ENCODE data around the gene LPIN1. TPM values are rescaled to one million over a fixed set of nuclear protein-coding genes. Genes with fewer than 3 reads are reported as not detected.
A peak's percentile ranks its signal among the peaks of the same experiment; 100 is the strongest.

The LPIN1 gene
- total RNA-seq, 2 experiments from 2014 or later = 115 to 128 TPM

DNA sequence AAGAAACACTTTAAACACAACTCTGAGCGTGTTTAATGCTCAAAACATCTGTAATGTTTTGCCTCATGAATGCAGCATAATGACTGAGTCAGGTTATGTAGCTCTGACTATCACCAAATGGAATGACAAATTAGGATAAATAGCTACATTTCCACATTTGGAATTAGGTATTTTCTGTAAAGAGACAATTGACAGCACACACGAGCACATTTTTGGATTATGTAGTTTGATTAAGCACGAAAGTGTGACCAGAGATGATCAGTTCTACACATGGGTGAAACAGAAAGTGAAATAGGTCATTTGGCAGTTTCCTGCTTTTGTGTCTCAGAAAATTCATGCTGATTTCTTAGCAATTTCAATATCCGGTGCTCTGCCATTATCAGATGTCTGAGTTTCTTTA, 29.0 kb downstream of the LPIN1 start:
- ChIA-PET POLR2A (interaction anchor here (0.6 to 1.8 kb wide), 6 partner anchors 21 to 85 kb away, joined by 3 to 8 read pairs (median 4); partner anchors contain the start of gene LPIN1), CTCF (interaction anchor here (0.6 to 1.9 kb wide), 5 partner anchors 18 to 788 kb away, joined by 3 to 7 read pairs (median 5); no protein-coding TSS in a partner anchor)
- Histone ChIP-seq H3K4me3 (ENCODE audit: low read length) (peak overlapping the region; percentile 30), H3K9me3 (ENCODE audit: control insufficient read depth in 1 of 2, insufficient read depth in 1 of 2, low read length in 2 of 2) (no peaks in the 10 kb centered on the region), H3K27ac (ENCODE audit: low read depth in 1 of 2, low read length in 2 of 2) (peak overlapping the region; percentile 55 to 73), H3K4me1 (ENCODE audit: insufficient read depth, low read length) (peaks cover 41% of the 10 kb centered on the region), H3K27me3 (ENCODE audit: control insufficient read depth in 1 of 2, insufficient read depth in 2 of 2, low read length in 2 of 2) (no peaks in the 10 kb centered on the region), H3K36me3 (ENCODE audit: insufficient read depth, low read length) (peaks cover 56% of the 10 kb centered on the region)
- ATAC-seq (ENCODE audit: poor library complexity) (peak; percentile 69), DNase-seq (peak in 3 of 14 experiments; percentile 71 to 82 (median 71))
- TF ChIP-seq, protein P1, sequence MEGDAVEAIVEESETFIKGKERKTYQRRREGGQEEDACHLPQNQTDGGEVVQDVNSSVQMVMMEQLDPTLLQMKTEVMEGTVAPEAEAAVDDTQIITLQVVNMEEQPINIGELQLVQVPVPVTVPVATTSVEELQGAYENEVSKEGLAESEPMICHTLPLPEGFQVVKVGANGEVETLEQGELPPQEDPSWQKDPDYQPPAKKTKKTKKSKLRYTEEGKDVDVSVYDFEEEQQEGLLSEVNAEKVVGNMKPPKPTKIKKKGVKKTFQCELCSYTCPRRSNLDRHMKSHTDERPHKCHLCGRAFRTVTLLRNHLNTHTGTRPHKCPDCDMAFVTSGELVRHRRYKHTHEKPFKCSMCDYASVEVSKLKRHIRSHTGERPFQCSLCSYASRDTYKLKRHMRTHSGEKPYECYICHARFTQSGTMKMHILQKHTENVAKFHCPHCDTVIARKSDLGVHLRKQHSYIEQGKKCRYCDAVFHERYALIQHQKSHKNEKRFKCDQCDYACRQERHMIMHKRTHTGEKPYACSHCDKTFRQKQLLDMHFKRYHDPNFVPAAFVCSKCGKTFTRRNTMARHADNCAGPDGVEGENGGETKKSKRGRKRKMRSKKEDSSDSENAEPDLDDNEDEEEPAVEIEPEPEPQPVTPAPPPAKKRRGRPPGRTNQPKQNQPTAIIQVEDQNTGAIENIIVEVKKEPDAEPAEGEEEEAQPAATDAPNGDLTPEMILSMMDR (IDR thresholded peaks at IDR 0.05) = no peak
- Mint-ChIP-seq H3K4me3 (peak overlapping the region; percentile 62), H3K27me3 (no peaks in the 10 kb centered on the region), H3K36me3 (ENCODE audit: low read depth) (peaks cover 77% of the 10 kb centered on the region), H3K4me1 (ENCODE audit: low read depth) (peaks cover 49% of the 10 kb centered on the region), H3K9me3 (no peaks in the 10 kb centered on the region), H3K27ac (peak overlapping the region; percentile 93)
- intact Hi-C loops (cut with DNase I, micrococcal nuclease) = loop anchor here in 1 of 2 experiments (10.0 kb wide), 2 partner anchors 621 to 941 kb away; partner anchors contain the start of gene SLC66A3

DNA sequence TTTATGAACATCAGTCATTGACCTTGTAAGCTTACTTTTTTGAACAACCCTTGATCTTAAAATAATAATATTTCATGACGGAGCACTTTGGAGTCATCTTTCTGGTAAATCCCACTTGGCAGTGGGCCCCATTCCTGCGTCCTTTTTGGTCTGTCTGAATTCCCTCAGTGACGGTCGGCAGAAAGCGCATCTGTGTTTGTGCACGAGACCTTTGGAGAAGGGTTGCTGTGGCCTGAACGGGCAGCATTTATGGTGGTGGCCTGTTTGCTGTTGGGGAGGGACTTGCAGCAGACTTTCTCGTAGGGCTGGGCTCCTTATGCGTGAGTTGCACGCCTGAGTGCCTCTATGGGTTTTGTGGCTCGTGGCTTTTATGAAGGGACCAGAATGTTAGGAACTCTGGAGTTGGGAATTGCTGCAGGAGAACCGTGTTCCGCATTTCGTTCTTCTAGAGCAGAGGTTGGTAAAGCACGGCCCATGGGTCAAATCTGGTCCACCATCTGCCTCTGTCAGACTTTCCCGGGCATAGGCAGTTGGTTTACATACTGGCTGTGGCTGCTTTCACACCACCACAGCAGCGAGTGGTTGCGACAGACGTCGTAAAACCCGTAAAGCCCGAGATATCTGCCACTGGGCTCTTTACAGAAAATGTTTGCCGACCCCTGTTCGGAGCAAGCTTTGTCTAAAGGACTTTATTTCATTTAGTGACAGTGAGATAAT, 30.8 kb downstream of the LPIN1 start:
- H3K4me1 ChIP-seq (ENCODE audit: insufficient read depth, low read length) = peaks cover 41% of the 10 kb centered on the region
- no peaks in the 10 kb centered on the region for H3K27me3 ChIP-seq (ENCODE audit: control insufficient read depth in 1 of 2, insufficient read depth in 2 of 2, low read length in 2 of 2)
- TF ChIP-seq, protein P1 (IDR thresholded peaks at IDR 0.05) = no peak
- DNase-seq = no peak
- no peak overlapping the region for H3K27ac ChIP-seq (ENCODE audit: low read depth in 1 of 2, low read length in 2 of 2)
- Mint-ChIP-seq H3K9me3 (no peaks in the 10 kb centered on the region), H3K4me1 (ENCODE audit: low read depth) (peaks cover 49% of the 10 kb centered on the region), H3K27ac (peak overlapping the region; percentile 64), H3K4me3 (no peak overlapping the region), H3K36me3 (ENCODE audit: low read depth) (peaks cover 77% of the 10 kb centered on the region), H3K27me3 (no peaks in the 10 kb centered on the region)
- H3K36me3 ChIP-seq (ENCODE audit: insufficient read depth, low read length) = peaks cover 56% of the 10 kb centered on the region
- CTCF ChIA-PET = interaction anchor here (1.3 to 5.6 kb wide), 4 partner anchors 23 to 84 kb away, joined by 3 to 42 read pairs (median 5); no protein-coding TSS in a partner anchor
- H3K9me3 ChIP-seq (ENCODE audit: control insufficient read depth in 1 of 2, insufficient read depth in 1 of 2, low read length in 2 of 2) = no peaks in the 10 kb centered on the region
- POLR2A ChIA-PET = interaction anchor here (1.1 to 2.2 kb wide), 3 partner anchors 23 to 31 kb away, joined by 3 to 11 read pairs (median 5); partner anchors contain the start of gene LPIN1
- H3K4me3 ChIP-seq (ENCODE audit: low read length) = no peak overlapping the region
- intact Hi-C loops (cut with DNase I, micrococcal nuclease) = loop anchor here in 1 of 2 experiments (10.0 kb wide), 2 partner anchors 622 to 942 kb away; partner anchors contain the start of gene SLC66A3
- ATAC-seq (ENCODE audit: poor library complexity) = no peak

DNA sequence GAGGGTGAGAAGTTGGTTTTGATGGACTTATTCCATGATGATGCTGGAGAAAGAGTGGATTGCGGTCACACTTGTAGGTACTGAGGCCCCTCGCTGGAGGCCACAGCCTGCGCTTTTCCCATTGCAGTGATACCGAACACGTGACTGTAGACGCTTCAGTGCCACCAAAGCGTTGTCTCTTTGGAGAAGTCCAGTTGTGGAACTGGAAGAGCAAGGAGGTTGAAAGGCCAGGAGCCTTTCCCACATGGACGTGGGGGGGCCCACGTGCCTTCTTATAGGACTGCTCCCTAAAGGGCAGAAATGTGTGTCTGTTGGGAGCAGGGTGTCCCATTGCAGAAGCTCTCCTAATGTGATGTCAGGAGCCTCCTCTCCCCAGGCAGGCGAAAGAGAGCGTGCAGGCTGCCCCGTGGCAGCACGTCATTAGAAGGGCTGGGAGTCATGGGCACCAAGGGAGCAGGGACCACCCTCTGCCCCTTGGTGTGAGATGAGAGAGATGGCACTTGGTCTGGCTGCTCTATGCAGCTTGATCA, 31.5 kb downstream of the LPIN1 start:
- H3K27ac ChIP-seq (ENCODE audit: low read depth in 1 of 2, low read length in 2 of 2) = peak overlapping the region; percentile 19 to 52
- Mint-ChIP-seq H3K4me3 (peak overlapping the region; percentile 5), H3K36me3 (ENCODE audit: low read depth) (peaks cover 78% of the 10 kb centered on the region), H3K27ac (peak overlapping the region; percentile 64), H3K9me3 (no peaks in the 10 kb centered on the region), H3K4me1 (ENCODE audit: low read depth) (peaks cover 49% of the 10 kb centered on the region), H3K27me3 (no peaks in the 10 kb centered on the region)
- TF ChIP-seq, protein P1 (IDR thresholded peaks at IDR 0.05) = no peak
- ChIA-PET POLR2A (interaction anchor here (1.0 to 2.2 kb wide), 3 partner anchors 29 to 85 kb away, joined by 3 to 11 read pairs (median 5); partner anchors contain the start of gene LPIN1), CTCF (interaction anchor here (1.0 to 5.6 kb wide), 5 partner anchors 21 to 90 kb away, joined by 3 to 42 read pairs (median 4); no protein-coding TSS in a partner anchor)
- H3K27me3 ChIP-seq (ENCODE audit: control insufficient read depth in 1 of 2, insufficient read depth in 2 of 2, low read length in 2 of 2) = no peaks in the 10 kb centered on the region
- peak overlapping the region; percentile 4 for H3K4me3 ChIP-seq (ENCODE audit: low read length)
- H3K36me3 ChIP-seq (ENCODE audit: insufficient read depth, low read length) = peaks cover 59% of the 10 kb centered on the region
- DNase-seq (no peak), ATAC-seq (ENCODE audit: poor library complexity) (no peak)
- H3K9me3 ChIP-seq (ENCODE audit: control insufficient read depth in 1 of 2, insufficient read depth in 1 of 2, low read length in 2 of 2) = no peaks in the 10 kb centered on the region
- intact Hi-C loops (cut with DNase I, micrococcal nuclease) = loop anchor here (1.0 to 10.0 kb wide), 6 partner anchors 28 to 943 kb away; partner anchors contain the start of genes LPIN1 (in 1 of the 2) and SLC66A3 (in 1 of the 2)
- H3K4me1 ChIP-seq (ENCODE audit: insufficient read depth, low read length) = peaks cover 41% of the 10 kb centered on the region

All from CD4-positive, alpha-beta T cell (primary cell).